ENCODE measurements around the gene LARGE1. TPM values are rescaled to one million over a fixed set of nuclear protein-coding genes. Genes with fewer than 3 reads are reported as not detected.

LARGE1 gene
- total RNA-seq, 2 donors from 2014 or later = 12.5 to 21.1 TPM

- Histone ChIP-seq H3K36me3 (replicated peaks in 1 of 2; ENCODE audit: insufficient read depth in 1 of 2, low read depth in 2 of 2) (no peaks in the 10 kb centered on the region), H3K27me3 (no peaks in the 10 kb centered on the region), H3K4me1 (no peaks in the 10 kb centered on the region), H3K9me3 (no peaks in the 10 kb centered on the region), H3K4me3 (no peak overlapping the region), H3K27ac (no peak overlapping the region)
- DNase-seq (no peak), ATAC-seq (no peak)
- WGBS, 2 donors = 92 to 95% methylated on average over 5 of the region's 5 CpGs
- intact Hi-C loops (cut with DNase I) = no loop called here
- TF ChIP-seq CTCF (IDR thresholded peaks at IDR 0.05) = peak in 4 of 7 experiments; percentile 16 to 24 (median 16)
- no peak for TF ChIP-seq POLR2A (IDR thresholded peaks at IDR 0.05)
Measured at GRCh38 chr22:33796494-33796893, 123.8 kb downstream of the LARGE1 start.

GRCh38 chr22:33793475-33793874 lies 126.8 kb downstream of the LARGE1 start:
- Histone ChIP-seq H3K27me3 (no peaks in the 10 kb centered on the region), H3K27ac (no peak overlapping the region), H3K9me3 (peaks cover 0 to 10% (median 0%) of the 10 kb centered on the region in 3 donors), H3K4me3 (no peak overlapping the region), H3K4me1 (no peaks in the 10 kb centered on the region), H3K36me3 (replicated peaks in 1 of 2; ENCODE audit: insufficient read depth in 1 of 2, low read depth in 2 of 2) (no peaks in the 10 kb centered on the region)
- intact Hi-C loops (cut with DNase I) = no loop called here
- ATAC-seq = no peak
- 72 to 80% methylated on average over 3 of the region's 3 CpGs for WGBS, 2 donors
- TF ChIP-seq CTCF (IDR thresholded peaks at IDR 0.05) = no peak
- no peak for TF ChIP-seq POLR2A (IDR thresholded peaks at IDR 0.05)
- no peak for DNase-seq

- Histone ChIP-seq H3K36me3 (replicated peaks in 1 of 2; ENCODE audit: insufficient read depth in 1 of 2, low read depth in 2 of 2) (no peaks in the 10 kb centered on the region), H3K27ac (no peak overlapping the region), H3K9me3 (peaks cover 0 to 12% (median 0%) of the 10 kb centered on the region in 3 donors), H3K27me3 (no peaks in the 10 kb centered on the region), H3K4me3 (no peak overlapping the region), H3K4me1 (no peaks in the 10 kb centered on the region)
- DNase-seq (no peak), ATAC-seq (no peak)
- WGBS, 2 donors = 65 to 80% methylated on average over 7 of the region's 7 CpGs
- TF ChIP-seq POLR2A (IDR thresholded peaks at IDR 0.05) (no peak), CTCF (IDR thresholded peaks at IDR 0.05) (no peak)
- intact Hi-C loops (cut with DNase I) = no loop called here
Measured at GRCh38 chr22:33792832-33793231, 127.4 kb downstream of the LARGE1 start.

- peaks cover 13% of the 10 kb centered on the region for H3K4me1 ChIP-seq
- intact Hi-C loops (cut with DNase I) = no loop called here
- H3K27ac ChIP-seq = no peak overlapping the region
- DNase-seq (no peak), ATAC-seq (no peak)
- TF ChIP-seq CTCF (IDR thresholded peaks at IDR 0.05) (no peak), POLR2A (IDR thresholded peaks at IDR 0.05) (no peak)
- peaks cover 0 to 12% (median 0%) of the 10 kb centered on the region in 3 donors for H3K9me3 ChIP-seq
- 90 to 91% methylated on average over 4 of the region's 4 CpGs for WGBS, 2 donors
- H3K4me3 ChIP-seq = no peak overlapping the region
- no peaks in the 10 kb centered on the region for H3K27me3 ChIP-seq
- H3K36me3 ChIP-seq (replicated peaks in 1 of 2; ENCODE audit: insufficient read depth in 1 of 2, low read depth in 2 of 2) = no peaks in the 10 kb centered on the region
Measured at GRCh38 chr22:33789690-33790253, 130.5 kb downstream of the LARGE1 start.

- Histone ChIP-seq H3K27ac (no peak overlapping the region), H3K36me3 (replicated peaks in 1 of 2; ENCODE audit: insufficient read depth in 1 of 2, low read depth in 2 of 2) (no peaks in the 10 kb centered on the region), H3K27me3 (no peaks in the 10 kb centered on the region), H3K4me3 (no peak overlapping the region), H3K4me1 (peaks cover 13% of the 10 kb centered on the region), H3K9me3 (peaks cover 0 to 12% (median 0%) of the 10 kb centered on the region in 3 donors)
- intact Hi-C loops (cut with DNase I) = no loop called here
- 90 to 95% methylated on average over 2 to 3 of the region's 3 CpGs for WGBS, 2 donors
- DNase-seq = no peak
- ATAC-seq = no peak
- TF ChIP-seq POLR2A (IDR thresholded peaks at IDR 0.05) = no peak
- no peak for TF ChIP-seq CTCF (IDR thresholded peaks at IDR 0.05)
Measured at GRCh38 chr22:33788927-33789326, 131.3 kb downstream of the LARGE1 start.

Measured in body of pancreas (tissue), 4 donors.